Measurements from ENCODE around the gene ZNF524.

ZNF524 gene

GRCh38 chr19:55617426-55617825 is 17.3 kb downstream of the ZNF524 start:
- TF ChIP-seq GATA2 (IDR thresholded peaks at IDR 0.05; ENCODE audit: low read depth, low read length) (no peak), GATA3 (IDR thresholded peaks at IDR 0.05; ENCODE audit: low read depth, low read length) (no peak)

GRCh38 chr19:55618426-55618825 is 18.3 kb downstream of the ZNF524 start:
- TF ChIP-seq GATA2 (IDR thresholded peaks at IDR 0.05; ENCODE audit: low read depth, low read length) (no peak), GATA3 (IDR thresholded peaks at IDR 0.05; ENCODE audit: low read depth, low read length) (no peak)

DNA sequence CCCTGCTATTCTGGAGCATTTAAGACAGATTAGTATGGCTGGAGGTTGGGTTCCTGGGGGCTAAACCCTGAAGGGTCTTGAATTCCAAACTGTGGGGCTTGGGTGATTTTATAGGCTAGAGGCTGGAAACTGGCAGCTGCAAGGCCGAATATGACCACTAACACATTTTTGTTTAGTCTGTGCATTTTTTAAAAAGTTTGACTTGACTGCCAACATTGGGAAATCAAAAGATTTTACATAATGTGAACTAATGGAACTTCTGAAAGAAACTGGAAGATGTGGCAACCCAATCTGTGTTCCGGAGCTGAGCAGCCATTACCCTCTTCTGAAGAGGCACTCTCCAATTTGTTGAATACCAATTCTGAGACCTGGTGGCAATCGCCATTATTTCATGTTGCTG is 19.2 kb downstream of the ZNF524 start:
- TF ChIP-seq GATA3 (IDR thresholded peaks at IDR 0.05; ENCODE audit: low read depth, low read length): no peak

GRCh38 chr19:55620410-55621204 is 20.5 kb downstream of the ZNF524 start:
- TF ChIP-seq GATA2 (IDR thresholded peaks at IDR 0.05; ENCODE audit: low read depth, low read length): no peak
- no peak for TF ChIP-seq GATA3 (IDR thresholded peaks at IDR 0.05; ENCODE audit: low read depth, low read length)

GRCh38 chr19:55621205-55621672 is 21.2 kb downstream of the ZNF524 start:
- TF ChIP-seq GATA2 (IDR thresholded peaks at IDR 0.05; ENCODE audit: low read depth, low read length) (no peak), GATA3 (IDR thresholded peaks at IDR 0.05; ENCODE audit: low read depth, low read length) (no peak)

- TF ChIP-seq GATA3 (IDR thresholded peaks at IDR 0.05; ENCODE audit: low read depth, low read length) (no peak), GATA2 (IDR thresholded peaks at IDR 0.05; ENCODE audit: low read depth, low read length) (no peak)
These were observed 21.7 kb downstream of the ZNF524 start for GRCh38 chr19:55621673-55622231.

- TF ChIP-seq GATA2 (IDR thresholded peaks at IDR 0.05; ENCODE audit: low read depth, low read length) (no peak), GATA3 (IDR thresholded peaks at IDR 0.05; ENCODE audit: low read depth, low read length) (no peak)
These were observed 22.3 kb downstream of the ZNF524 start for GRCh38 chr19:55622242-55622969.

DNA sequence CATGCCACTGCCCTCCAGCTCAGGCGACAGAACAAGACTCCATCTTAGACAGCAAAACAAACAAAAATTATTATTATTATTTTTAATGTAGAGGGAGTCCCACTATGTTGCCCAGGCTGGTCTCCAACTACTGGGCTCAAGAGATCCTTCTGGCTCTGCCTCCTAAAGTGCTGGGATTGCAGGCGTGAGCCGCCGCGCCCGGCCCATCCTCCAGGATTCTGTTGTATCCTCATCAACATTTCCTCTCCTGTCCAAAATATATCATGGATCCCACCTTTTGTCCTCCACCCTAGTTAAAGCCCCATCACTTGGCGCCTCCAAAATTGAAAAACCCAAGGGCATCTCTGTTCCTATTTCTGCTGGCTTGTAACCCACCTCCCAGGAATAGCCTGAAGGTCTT is 23.0 kb downstream of the ZNF524 start:
- no peak for TF ChIP-seq GATA3 (IDR thresholded peaks at IDR 0.05; ENCODE audit: low read depth, low read length)
- TF ChIP-seq GATA2 (IDR thresholded peaks at IDR 0.05; ENCODE audit: low read depth, low read length): no peak

- TF ChIP-seq GATA2 (IDR thresholded peaks at IDR 0.05; ENCODE audit: low read depth, low read length) (no peak), GATA3 (IDR thresholded peaks at IDR 0.05; ENCODE audit: low read depth, low read length) (no peak)
These were observed 23.5 kb downstream of the ZNF524 start for GRCh38 chr19:55623561-55623960.

DNA sequence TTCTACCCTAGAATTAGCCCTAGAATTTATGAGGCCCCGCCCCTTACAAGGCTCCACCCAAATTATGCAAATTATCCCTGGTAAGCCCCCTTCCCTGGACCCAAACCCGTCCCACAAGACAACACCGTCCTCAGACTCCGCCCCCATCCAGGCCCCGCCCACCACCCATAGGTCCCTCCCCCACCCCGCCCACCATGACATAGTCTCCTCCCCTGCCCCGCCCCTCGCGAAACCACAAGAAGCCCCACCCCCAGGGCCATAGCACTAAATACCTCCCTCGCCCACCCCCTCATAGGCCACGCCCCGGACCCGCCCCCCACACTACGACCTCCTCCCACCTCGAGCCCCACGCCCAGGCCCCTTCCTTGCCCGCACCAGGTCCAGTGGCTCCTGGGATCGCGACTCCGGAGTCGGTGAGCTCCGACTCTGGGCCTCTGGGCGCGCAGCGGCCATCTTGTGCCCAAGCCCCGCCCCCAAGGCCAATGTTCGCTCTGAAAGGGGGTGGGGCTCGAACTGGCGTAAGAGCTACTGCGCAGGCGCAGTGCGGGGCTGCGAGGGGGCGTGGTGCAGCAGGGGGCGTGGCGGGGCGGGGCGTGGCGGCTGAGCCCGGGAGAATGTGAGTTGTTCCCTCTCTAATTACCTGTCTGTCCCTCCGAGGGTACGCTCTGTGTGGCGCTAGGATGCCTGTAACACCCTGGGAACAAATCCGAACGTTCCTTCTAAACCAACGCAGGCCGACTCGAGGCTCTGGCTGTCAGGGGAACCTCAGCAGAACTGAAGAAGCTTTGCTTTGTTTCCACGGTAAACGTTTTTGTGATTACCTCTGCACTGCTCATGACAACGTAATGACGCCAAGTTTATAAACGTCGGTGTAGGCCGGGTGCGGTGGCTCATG is 24.3 kb downstream of the ZNF524 start, which contains the start of gene ZNF784:
ZNF784 (minus strand) TSS at position 458 of the 895 bp plus-strand sequence; CDS start at position 453, 5 bp downstream.
- TF ChIP-seq GATA3 (IDR thresholded peaks at IDR 0.05; ENCODE audit: low read depth, low read length) (no peak), GATA2 (IDR thresholded peaks at IDR 0.05; ENCODE audit: low read depth, low read length) (no peak)

DNA sequence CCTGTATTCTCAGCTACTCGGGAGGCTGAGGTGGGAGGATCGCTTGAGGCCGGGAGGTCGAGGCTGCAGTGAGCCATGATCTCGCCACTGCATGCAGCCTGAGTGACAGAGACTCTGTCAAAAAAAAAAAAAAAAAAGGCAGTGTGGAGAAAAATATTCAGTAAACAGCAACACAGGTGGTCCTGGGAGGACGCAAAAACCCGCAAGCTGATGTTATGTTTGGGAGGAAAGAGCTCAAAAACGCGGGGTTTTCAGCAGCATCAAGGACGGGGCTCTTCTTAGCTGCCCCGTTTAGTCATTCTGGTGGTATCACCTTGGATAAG is 24.9 kb downstream of the ZNF524 start:
- TF ChIP-seq GATA2 (IDR thresholded peaks at IDR 0.05; ENCODE audit: low read depth, low read length) (no peak), GATA3 (IDR thresholded peaks at IDR 0.05; ENCODE audit: low read depth, low read length) (no peak)

DNA sequence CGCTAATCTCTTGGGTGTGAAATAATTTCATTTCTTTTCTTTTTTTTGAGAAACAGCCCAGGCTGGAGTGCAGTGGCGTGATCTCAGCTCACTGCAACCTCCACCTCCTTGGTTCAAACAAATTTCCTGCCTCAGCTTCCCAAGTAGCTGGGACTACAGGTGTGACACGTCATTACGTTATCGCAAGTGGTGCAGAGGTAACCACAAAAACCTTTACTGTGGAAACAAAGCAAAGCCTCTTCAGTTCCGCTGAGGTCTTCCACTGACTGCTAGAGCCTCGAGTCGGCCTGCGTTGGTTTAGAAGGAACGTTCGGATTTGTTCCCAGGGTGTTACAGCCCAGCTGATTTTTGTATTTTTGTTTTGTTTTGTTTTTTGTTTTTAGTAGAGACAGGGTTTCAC is 26.3 kb downstream of the ZNF524 start:
- TF ChIP-seq GATA2 (IDR thresholded peaks at IDR 0.05; ENCODE audit: low read depth, low read length) (no peak), GATA3 (IDR thresholded peaks at IDR 0.05; ENCODE audit: low read depth, low read length) (no peak)

- TF ChIP-seq GATA3 (IDR thresholded peaks at IDR 0.05; ENCODE audit: low read depth, low read length) (no peak), GATA2 (IDR thresholded peaks at IDR 0.05; ENCODE audit: low read depth, low read length) (no peak)
These were observed 32.4 kb downstream of the ZNF524 start for GRCh38 chr19:55632463-55632834.

GRCh38 chr19:55633861-55634260 is 33.8 kb downstream of the ZNF524 start:
- TF ChIP-seq GATA3 (IDR thresholded peaks at IDR 0.05; ENCODE audit: low read depth, low read length): no peak
- no peak; the same call in 1 of the 2 replicates for TF ChIP-seq GATA2 (IDR thresholded peaks at IDR 0.05; ENCODE audit: low read depth, low read length)

Data from SH-SY5Y (cell line).